Kidney (tissue), 14 donors: ENCODE results near the gene PYCR2. TPM values are rescaled to one million over a fixed set of nuclear protein-coding genes. Genes with fewer than 3 reads are reported as not detected.
A peak's percentile ranks its signal among the peaks of the same experiment; 100 is the strongest.

Source experiments
- DNase-seq, 5 donors: peaks; one replicate each; pipeline ENCODE4 v3.0.0-alpha.2; 2013 to 2020
- FAIRE-seq: peaks from 2 replicates; lab custom pipeline; 2012; peaks lifted over from hg19 to GRCh38; lab: Jason Lieb, UNC
- H3K27ac ChIP-seq, 2 donors: one replicate each; pipeline ENCODE4 v1.7.0; 2013; ENCODE audit warnings: low read depth in 2 of 2, low read length in 2 of 2, inconsistent platforms in 1 of 2
- H3K27me3 ChIP-seq: one replicate; pipeline ENCODE4 v1.7.1; 2013; ENCODE audit warnings: low read length, inconsistent platforms; ENCODE audit not compliant: control insufficient read depth, insufficient read depth
- H3K36me3 ChIP-seq, 3 donors: one replicate each; pipeline versions ENCODE4 v1.7.0 to v1.7.1; 2013; ENCODE audit warnings: low read length in 3 of 3, control low read depth in 1 of 3, inconsistent platforms in 1 of 3; ENCODE audit not compliant: insufficient read depth in 3 of 3, control insufficient read depth in 2 of 3
- H3K4me1 ChIP-seq, 3 donors: one replicate each; pipeline versions ENCODE4 v1.7.0 to v1.7.1; 2013; ENCODE audit warnings: low read length in 3 of 3, inconsistent platforms in 1 of 3, low read depth in 1 of 3; ENCODE audit not compliant: control insufficient read depth in 2 of 3, insufficient read depth in 2 of 3
- H3K4me3 ChIP-seq, 3 donors: one replicate each; pipeline versions ENCODE4 v1.7.0 to v1.8.1; 2013; ENCODE audit warnings: low read length in 3 of 3, control low read depth in 1 of 3, inconsistent platforms in 1 of 3
- H3K9ac ChIP-seq, 3 donors: one replicate each; pipeline versions ENCODE4 v1.7.0 to v1.7.1; 2013; ENCODE audit warnings: low read length in 3 of 3, control low read depth in 1 of 3, inconsistent platforms in 1 of 3
- H3K9me3 ChIP-seq, 3 donors: one replicate each; pipeline versions ENCODE4 v1.7.0 to v1.7.1; 2013; ENCODE audit warnings: low read length in 3 of 3, control low read depth in 1 of 3, inconsistent platforms in 1 of 3; ENCODE audit not compliant: control insufficient read depth in 2 of 3, insufficient read depth in 1 of 3
- intact Hi-C: fragments of 100-400 bp; cut with DNase I; formaldehyde crosslinking; loops from one replicate; pipeline ENCODE4 v1.11.1; 2022
- polyA plus RNA-seq: library from polyadenylated mRNA; stranded (reverse); fragments of 350-450 nt; fragmentation: Illumina TruSeq; extraction: RNeasy Lipid Tissue Mini Kit (QIAGEN cat#74804); gene quantifications from one replicate; pipeline ENCODE4 v1.2.3, GENCODE V29; 2014; ENCODE audit warnings: low read depth, low replicate concordance; ENCODE audit not compliant: insufficient read depth
- total RNA-seq: library from RNA; stranded (reverse); fragmentation: NEBNext Ultra II Directional; extraction: Animal tissue kit (Norgen Biotek cat#: 25700); gene quantifications from one replicate; pipeline ENCODE4 v1.2.1, GENCODE V29; 2021
- TF ChIP-seq, protein P1 (sequence below): IDR thresholded peaks from 3 replicates; pipeline ENCODE4 v1.5.1; 2012; ENCODE audit warnings: mild to moderate bottlenecking, moderate library complexity, borderline replicate concordance; ENCODE audit not compliant: insufficient read depth; ENCODE audit errors: extremely low read depth
- donor health status: control.
- donor health status: control.
- donor health status: control.
- donor health status: control.
- donor health status: control.
- donor health status: DM: yes; HTN: yes; CAD: no.
- donor health status: Normal renal cell carcinoma (clear cell type).

The PYCR2 gene
- total and polyA plus RNA-seq, 2 donors from 2014 or later: 72.4 to 79.3 TPM

DNA sequence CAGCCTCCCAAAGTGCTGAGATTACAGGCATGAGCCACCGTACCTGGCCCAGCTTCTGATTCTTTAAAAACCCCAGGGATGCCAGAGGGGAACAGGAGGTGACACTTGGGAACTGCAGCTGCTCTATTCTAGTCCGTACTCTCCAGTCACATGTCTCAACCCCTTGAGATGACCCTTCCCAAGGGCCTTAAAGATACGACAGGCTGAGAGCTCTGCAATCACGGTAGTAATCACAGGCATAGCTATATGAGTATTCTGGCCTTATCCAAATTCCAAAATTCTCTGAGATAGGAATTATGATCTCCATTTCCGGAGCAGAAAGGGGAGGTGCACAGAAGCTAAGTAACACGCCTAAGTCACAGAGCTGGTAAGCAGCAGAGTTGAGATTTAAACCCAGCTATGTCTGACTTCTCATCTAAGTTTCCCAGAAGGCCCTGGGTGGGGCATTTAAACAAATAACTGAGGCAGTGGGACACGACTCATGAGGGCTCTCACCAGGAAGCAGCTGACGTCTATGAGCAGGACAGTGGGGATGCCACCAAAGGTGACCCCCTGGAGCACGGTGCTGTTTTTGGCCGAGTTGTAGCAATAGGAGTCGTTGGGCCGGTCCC, 47.0 kb downstream of the PYCR2 start:
- H3K36me3 ChIP-seq: peaks cover 5 to 22% (median 8%) of the 10 kb centered on the region in 3 donors
- H3K4me3 ChIP-seq: peak overlapping the region in 1 of 3 donors; percentile 5
- H3K9me3 ChIP-seq: no peaks in the 10 kb centered on the region
- TF ChIP-seq, protein P1, sequence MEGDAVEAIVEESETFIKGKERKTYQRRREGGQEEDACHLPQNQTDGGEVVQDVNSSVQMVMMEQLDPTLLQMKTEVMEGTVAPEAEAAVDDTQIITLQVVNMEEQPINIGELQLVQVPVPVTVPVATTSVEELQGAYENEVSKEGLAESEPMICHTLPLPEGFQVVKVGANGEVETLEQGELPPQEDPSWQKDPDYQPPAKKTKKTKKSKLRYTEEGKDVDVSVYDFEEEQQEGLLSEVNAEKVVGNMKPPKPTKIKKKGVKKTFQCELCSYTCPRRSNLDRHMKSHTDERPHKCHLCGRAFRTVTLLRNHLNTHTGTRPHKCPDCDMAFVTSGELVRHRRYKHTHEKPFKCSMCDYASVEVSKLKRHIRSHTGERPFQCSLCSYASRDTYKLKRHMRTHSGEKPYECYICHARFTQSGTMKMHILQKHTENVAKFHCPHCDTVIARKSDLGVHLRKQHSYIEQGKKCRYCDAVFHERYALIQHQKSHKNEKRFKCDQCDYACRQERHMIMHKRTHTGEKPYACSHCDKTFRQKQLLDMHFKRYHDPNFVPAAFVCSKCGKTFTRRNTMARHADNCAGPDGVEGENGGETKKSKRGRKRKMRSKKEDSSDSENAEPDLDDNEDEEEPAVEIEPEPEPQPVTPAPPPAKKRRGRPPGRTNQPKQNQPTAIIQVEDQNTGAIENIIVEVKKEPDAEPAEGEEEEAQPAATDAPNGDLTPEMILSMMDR: no peak
- H3K27ac ChIP-seq: no peak overlapping the region
- intact Hi-C loops: no loop called here
- no peak overlapping the region for H3K9ac ChIP-seq
- peaks cover 0 to 49% (median 38%) of the 10 kb centered on the region in 3 donors for H3K4me1 ChIP-seq
- peak in 1 of 5 donors; percentile 2 for DNase-seq
- FAIRE-seq: no peak
- no peaks in the 10 kb centered on the region for H3K27me3 ChIP-seq

DNA sequence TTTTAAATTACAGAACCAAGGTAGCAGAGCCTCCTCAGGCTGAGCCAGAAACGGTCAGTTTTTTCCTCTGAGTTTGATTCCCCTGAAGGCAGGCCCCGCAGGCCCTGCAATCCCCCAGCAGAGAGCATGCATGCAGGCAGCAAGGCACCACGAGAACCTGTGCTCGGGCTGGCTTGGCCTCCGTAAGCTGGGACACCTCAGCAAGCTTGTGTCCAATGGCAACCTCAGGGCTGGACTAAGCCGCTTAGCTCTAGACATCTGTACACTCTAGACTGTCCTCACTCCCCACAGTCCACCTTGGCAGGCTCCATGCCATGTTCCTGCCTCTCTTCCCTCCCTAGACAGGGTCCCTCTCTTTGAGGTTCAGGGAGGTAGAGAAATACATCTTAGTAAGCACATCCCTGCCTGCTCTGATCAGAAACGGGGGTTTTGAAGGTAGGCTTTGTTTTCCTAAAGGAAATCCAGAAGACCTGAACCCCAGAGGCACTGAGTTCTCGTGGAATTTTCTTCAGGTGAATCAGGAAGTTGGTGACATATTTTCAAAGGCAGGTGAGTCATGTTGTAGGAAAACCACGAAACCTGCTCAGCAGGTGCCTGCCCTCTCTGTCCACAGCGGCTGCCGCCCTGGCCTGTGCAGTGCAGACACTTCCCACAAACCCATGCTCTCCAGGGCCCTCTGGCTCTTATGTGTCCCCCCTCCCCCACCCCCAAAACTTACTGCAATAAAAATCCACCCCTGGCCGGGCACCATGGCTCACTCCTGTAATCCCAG, 48.8 kb downstream of the PYCR2 start:
- peak overlapping the region; percentile 27 to 83 for H3K27ac ChIP-seq
- peaks cover 0 to 38% (median 33%) of the 10 kb centered on the region in 3 donors for H3K4me1 ChIP-seq
- H3K4me3 ChIP-seq: no peak overlapping the region
- no peak overlapping the region for H3K9ac ChIP-seq
- no peaks in the 10 kb centered on the region for H3K27me3 ChIP-seq
- TF ChIP-seq, protein P1: no peak
- no peaks in the 10 kb centered on the region for H3K9me3 ChIP-seq
- DNase-seq (peak in 1 of 5 donors; percentile 92), FAIRE-seq (no peak)
- H3K36me3 ChIP-seq: peaks cover 5 to 35% (median 16%) of the 10 kb centered on the region in 3 donors
- intact Hi-C loops: no loop called here

DNA sequence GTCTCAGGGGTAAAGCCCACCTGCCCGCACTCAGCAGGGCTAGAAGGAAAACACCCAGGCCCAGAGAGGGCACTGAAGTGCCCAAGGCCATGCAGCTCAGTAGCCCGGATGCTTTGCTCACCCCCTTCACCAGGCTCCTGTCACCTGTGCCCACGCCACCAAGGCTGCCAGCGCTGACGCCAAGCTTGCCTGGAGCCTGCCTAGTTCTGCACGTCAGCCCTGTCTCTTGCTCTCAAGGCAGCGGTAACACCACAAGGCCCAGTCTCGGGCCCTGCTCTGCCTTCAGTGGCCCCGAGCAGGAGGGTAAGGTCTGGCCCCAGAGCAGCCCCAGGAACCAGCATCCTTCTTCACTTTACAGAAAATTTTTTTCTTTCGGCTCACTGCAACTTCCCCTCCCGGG, 49.6 kb downstream of the PYCR2 start:
- Histone ChIP-seq H3K9me3 (no peaks in the 10 kb centered on the region), H3K4me3 (no peak overlapping the region), H3K27me3 (no peaks in the 10 kb centered on the region), H3K4me1 (peaks cover 0 to 30% (median 27%) of the 10 kb centered on the region in 3 donors), H3K9ac (no peak overlapping the region), H3K27ac (no peak overlapping the region), H3K36me3 (peaks cover 5 to 39% (median 16%) of the 10 kb centered on the region in 3 donors)
- peak in 1 of 5 donors; percentile 61 for DNase-seq
- intact Hi-C loops: no loop called here
- FAIRE-seq: no peak
- TF ChIP-seq, protein P1: no peak
